ENCODE data around the gene COX20.

Gene COX20

DNA sequence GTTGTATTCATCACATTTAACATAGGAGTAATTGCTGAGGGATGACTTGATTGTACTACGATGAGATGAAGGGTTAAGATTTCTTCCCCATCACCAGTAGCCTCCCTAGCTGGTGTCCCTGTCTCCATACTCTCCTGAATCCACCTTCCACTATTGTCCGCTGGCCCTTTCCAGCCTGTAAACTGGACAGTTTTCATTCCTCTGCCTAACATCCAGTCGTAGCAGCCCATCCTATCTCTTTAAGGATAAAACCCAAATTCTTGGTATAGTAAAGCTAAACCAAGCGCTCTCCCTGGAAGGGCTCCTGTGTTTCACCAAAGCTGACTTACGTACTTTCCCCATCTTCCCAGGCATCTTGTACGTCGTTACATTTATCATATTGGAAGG is 670 bp downstream of the COX20 start:
- peaks cover 22 to 29% of the 10 kb centered on the region in 2 experiments for H3K4me1 ChIP-seq (ENCODE audit: control insufficient read depth in 1 of 2, insufficient read depth in 1 of 2, low read depth in 1 of 2, low read length in 1 of 2)
- H3K4me3 ChIP-seq (ENCODE audit: low read depth in 1 of 2, low read length in 1 of 2), result peak overlapping the region; percentile 97 to 100
- TF ChIP-seq, protein P1, sequence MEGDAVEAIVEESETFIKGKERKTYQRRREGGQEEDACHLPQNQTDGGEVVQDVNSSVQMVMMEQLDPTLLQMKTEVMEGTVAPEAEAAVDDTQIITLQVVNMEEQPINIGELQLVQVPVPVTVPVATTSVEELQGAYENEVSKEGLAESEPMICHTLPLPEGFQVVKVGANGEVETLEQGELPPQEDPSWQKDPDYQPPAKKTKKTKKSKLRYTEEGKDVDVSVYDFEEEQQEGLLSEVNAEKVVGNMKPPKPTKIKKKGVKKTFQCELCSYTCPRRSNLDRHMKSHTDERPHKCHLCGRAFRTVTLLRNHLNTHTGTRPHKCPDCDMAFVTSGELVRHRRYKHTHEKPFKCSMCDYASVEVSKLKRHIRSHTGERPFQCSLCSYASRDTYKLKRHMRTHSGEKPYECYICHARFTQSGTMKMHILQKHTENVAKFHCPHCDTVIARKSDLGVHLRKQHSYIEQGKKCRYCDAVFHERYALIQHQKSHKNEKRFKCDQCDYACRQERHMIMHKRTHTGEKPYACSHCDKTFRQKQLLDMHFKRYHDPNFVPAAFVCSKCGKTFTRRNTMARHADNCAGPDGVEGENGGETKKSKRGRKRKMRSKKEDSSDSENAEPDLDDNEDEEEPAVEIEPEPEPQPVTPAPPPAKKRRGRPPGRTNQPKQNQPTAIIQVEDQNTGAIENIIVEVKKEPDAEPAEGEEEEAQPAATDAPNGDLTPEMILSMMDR (IDR thresholded peaks at IDR 0.05), result no peak
- H3K27me3 ChIP-seq, result no peaks in the 10 kb centered on the region
- peaks cover 16% of the 10 kb centered on the region for H3K36me3 ChIP-seq
- peak overlapping the region; percentile 99 for H3K27ac ChIP-seq
- H3K9me3 ChIP-seq, result no peaks in the 10 kb centered on the region

DNA sequence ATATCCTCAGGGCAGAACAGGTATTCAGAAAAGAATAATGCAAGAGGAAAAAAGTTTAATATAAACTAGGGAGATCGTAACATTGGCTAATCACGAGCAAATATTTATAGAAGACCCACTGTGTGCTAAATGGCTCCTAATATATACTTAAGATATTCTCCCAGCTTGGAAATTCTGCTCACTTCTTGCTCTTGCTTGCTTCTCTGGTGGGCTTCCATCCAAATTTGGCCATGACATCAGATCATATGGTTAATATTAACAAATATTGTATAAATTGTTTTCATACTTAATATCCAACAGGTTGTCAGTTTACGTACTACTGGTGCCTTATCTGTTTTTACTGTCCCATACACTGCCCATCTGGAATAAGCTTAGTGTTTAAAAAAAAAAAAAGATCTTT is 1.1 kb downstream of the COX20 start:
- Histone ChIP-seq H3K36me3 (peaks cover 21% of the 10 kb centered on the region), H3K27ac (peak overlapping the region; percentile 99), H3K9me3 (no peaks in the 10 kb centered on the region), H3K4me1 (ENCODE audit: control insufficient read depth in 1 of 2, insufficient read depth in 1 of 2, low read depth in 1 of 2, low read length in 1 of 2) (peaks cover 22 to 29% of the 10 kb centered on the region in 2 experiments), H3K27me3 (no peaks in the 10 kb centered on the region), H3K4me3 (ENCODE audit: low read depth in 1 of 2, low read length in 1 of 2) (peak overlapping the region; percentile 97 to 100)
- TF ChIP-seq, protein P1 (IDR thresholded peaks at IDR 0.05), result no peak

DNA sequence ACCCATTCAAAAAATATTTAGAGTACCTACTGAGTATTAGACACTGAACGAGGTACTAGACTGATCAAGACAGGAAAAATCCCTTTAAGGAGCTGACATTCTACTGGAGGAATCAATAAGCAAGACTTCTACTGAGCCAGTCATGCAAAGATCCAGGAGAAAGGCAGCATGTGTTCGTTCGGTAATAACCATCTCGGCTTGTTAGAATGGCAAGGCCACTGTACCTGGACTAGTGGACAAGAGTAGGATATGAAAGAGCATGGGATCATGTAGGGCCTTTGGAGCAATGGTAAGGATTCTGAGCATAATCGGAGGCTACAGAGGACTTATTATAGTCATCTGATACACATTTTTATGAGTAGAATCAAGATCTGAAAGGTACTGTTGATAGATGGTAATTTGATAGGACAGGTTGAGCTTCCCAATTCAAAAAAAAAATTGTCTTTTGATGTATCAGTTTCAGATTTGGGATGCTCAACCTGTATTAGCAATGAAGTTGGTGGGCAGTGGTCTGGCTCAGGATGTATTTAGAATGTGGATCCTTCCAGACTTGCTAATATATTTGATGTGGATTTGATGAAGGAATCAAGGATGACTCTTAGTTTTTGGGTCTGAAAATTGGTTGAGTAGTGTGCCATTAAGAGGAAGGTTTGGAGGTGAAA is 2.3 kb downstream of the COX20 start:
- Histone ChIP-seq H3K4me1 (ENCODE audit: control insufficient read depth in 1 of 2, insufficient read depth in 1 of 2, low read depth in 1 of 2, low read length in 1 of 2) (peaks cover 22 to 29% of the 10 kb centered on the region in 2 experiments), H3K9me3 (no peaks in the 10 kb centered on the region), H3K36me3 (peaks cover 31% of the 10 kb centered on the region), H3K4me3 (ENCODE audit: low read depth in 1 of 2, low read length in 1 of 2) (no peak overlapping the region), H3K27ac (peak overlapping the region; percentile 15), H3K27me3 (no peaks in the 10 kb centered on the region)
- TF ChIP-seq, protein P1 (IDR thresholded peaks at IDR 0.05), result no peak

DNA sequence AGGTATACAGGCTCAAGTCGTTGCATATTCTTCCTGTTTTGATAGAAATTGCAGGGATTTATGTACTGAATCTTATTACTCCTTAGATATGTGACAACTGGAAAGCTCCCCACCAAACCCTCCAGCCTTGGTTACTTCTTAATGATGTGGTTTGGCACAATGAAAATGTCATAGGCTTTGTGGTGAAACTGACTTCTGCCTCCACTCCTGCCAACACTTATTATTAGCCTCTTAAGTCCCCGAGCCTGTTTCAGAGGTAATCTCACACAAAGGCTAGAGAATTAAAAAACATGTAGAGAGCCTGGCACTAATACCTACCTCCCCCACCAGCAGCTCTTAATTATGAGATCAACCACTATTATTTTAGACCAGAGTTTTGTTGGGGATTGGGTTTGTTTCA is 4.2 kb downstream of the COX20 start:
- Histone ChIP-seq H3K27ac (peak overlapping the region; percentile 15), H3K36me3 (peaks cover 50% of the 10 kb centered on the region), H3K27me3 (no peaks in the 10 kb centered on the region), H3K9me3 (no peaks in the 10 kb centered on the region), H3K4me1 (ENCODE audit: control insufficient read depth in 1 of 2, insufficient read depth in 1 of 2, low read depth in 1 of 2, low read length in 1 of 2) (peaks cover 10 to 13% of the 10 kb centered on the region in 2 experiments), H3K4me3 (ENCODE audit: low read depth in 1 of 2, low read length in 1 of 2) (no peak overlapping the region)
- TF ChIP-seq, protein P1 (IDR thresholded peaks at IDR 0.05), result no peak

DNA sequence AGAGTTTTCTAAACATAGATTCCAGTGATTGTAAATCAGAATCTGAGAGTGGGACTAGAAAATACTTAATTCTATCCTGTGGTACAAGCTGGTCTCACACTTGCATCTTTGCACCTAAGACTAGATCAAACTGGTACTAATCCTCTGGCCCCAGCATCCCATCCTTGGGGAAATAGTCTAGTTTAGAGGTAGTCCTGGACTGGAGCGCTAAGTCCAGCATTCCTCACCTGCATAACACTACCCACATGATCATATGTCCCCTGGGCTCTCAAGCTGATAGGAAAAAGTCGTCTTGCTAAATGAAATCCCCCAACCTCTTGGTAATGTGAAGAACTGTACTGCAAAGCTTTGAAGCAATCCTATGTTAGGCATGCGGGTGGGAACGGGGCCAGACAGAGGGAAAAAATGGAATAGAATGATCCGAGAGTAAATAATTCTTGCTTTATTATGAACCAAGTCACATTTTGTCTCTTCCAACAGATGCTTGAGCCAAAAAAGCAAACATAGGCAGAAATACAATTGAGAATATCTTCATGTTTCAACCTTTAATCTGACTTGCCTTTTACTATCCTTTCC is 4.8 kb downstream of the COX20 start:
- peaks cover 57% of the 10 kb centered on the region for H3K36me3 ChIP-seq
- H3K27me3 ChIP-seq, result no peaks in the 10 kb centered on the region

More for the DNA sequence above, 4.8 kb downstream of the COX20 start:
- Histone ChIP-seq H3K27ac (no peak overlapping the region), H3K9me3 (no peaks in the 10 kb centered on the region), H3K4me1 (ENCODE audit: control insufficient read depth in 1 of 2, insufficient read depth in 1 of 2, low read depth in 1 of 2, low read length in 1 of 2) (peaks cover 10 to 13% of the 10 kb centered on the region in 2 experiments), H3K4me3 (ENCODE audit: low read depth in 1 of 2, low read length in 1 of 2) (no peak overlapping the region)
- TF ChIP-seq, protein P1 (IDR thresholded peaks at IDR 0.05), result no peak

All from neutrophil (primary cell).